ENCODE results near the gene RMI2.

DNA sequence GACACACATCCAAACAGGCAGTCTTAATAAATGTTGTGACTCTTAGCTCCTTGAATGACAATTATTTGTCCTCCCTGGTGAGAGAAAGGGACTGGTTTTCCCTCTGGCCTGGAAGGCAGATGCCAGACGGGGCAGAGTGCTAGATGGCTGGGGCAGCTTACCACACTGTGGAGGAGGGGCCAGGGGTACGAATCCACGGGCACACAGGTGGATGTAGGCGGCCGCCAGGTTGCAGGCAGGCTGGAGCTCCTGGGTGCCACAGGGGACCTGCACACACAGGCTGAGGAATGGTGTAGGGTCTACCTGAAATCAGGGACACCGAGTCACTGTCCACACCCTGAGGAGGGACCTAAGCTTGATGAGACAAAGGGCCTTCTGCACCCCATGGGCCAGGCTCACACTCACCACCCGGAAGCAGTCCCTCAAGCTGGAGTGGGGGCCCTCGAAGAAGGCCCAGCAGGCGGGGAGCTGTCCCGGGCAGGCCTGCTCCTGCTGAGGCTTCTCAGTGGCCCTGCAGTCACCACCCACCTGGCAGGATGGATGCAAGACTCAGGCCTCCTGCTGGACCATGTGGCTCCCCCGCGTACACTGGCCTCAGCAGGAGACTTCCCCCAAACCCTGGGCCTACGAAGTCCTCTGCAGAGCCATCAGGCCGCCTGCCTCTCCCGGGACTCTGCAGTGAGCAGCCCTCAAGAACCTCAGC is 38.4 kb downstream of the RMI2 start:
- TF ChIP-seq SP1 (IDR thresholded peaks at IDR 0.05) (no peak), FOXM1 (IDR thresholded peaks at IDR 0.05; ENCODE audit: borderline replicate concordance) (no peak), FOXA1 (IDR thresholded peaks at IDR 0.05) (no peak)

Data from HEK293T (cell line).